ENCODE data around the gene METTL16.
"Not testable (repeated sequence)": the region's sequence is repeated elsewhere in the genome, so short reads cannot be mapped to it uniquely, and the experiment has no call there.

Gene METTL16

GRCh38 chr17:2450016-2450650, 61.6 kb downstream of the METTL16 start:
- no peak for DNase-seq (ENCODE audit: low read depth)

- DNase-seq (ENCODE audit: low read depth): no peak
Observed at GRCh38 chr17:2449486-2449885, 62.2 kb downstream of the METTL16 start.

DNA sequence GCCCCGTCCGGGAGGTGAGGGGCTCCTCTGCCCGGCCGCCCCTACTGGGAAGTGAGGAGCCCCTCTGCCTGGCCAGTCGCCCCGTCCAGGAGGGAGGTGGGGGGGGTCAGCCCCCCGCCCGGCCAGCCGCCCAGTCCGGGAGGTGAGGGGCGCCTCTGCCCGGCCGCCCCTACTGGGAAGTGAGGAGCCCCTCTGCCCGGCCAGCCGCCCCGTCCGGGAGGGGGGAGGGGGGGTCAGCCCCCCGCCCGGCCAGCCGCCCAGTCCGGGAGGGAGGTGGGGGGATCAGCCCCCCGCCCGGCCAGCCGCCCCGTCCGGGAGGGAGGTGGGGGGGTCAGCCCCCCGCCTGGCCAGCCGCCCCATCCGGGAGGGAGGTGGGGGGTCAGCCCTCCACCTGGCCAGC, 64.2 kb downstream of the METTL16 start:
- DNase-seq (ENCODE audit: low read depth): not testable (repeated sequence)

GRCh38 chr17:2445638-2446037, 66.0 kb downstream of the METTL16 start:
- no peak for DNase-seq (ENCODE audit: low read depth)

GRCh38 chr17:2444382-2444781, 67.3 kb downstream of the METTL16 start:
- DNase-seq (ENCODE audit: low read depth): no peak

- no peak for DNase-seq (ENCODE audit: low read depth)
Observed at GRCh38 chr17:2442166-2442565, 69.5 kb downstream of the METTL16 start.

DNA sequence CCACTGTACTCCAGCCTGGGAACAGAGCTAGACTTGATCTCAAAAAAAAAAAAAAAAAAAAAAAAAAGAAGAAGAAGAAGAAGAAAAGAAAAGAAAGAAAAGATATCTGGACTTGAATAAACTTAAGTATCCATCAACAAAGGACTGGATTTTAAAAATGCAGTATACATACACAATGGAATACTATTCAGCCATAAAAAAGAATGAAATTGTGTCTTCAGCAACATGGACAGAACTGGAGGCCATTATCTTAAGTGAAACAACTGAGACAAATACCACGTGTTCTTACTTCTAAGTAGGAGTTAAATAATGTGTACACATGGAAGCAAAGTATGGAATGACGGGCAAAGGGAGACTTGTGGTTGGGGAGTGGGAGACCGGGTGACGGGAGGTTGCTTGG, 70.8 kb downstream of the METTL16 start:
- DNase-seq (ENCODE audit: low read depth): no peak

GRCh38 chr17:2439997-2440396, 71.7 kb downstream of the METTL16 start:
- not testable (repeated sequence) for DNase-seq (ENCODE audit: low read depth)

DNA sequence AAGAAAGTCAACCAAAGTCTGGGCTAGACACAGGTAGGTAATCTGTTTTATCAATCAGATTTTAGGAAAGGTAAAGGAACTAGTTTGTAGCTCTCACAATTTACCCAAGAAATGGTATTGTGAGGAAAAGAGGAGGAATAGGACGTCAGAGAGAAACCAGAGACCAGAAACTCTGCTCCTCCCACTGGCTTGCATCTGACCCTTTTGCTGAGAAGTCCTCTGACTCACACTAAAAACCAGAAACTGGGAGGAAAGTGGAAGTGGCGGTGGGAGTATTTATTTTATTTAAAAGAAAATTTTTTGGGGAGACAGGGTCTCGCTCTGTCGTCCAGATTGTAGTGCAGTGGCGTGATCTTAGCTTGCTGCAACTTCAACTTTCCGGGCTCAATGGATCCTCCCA, 72.9 kb downstream of the METTL16 start:
- no peak for DNase-seq (ENCODE audit: low read depth)

- no peak for DNase-seq (ENCODE audit: low read depth)
Observed at GRCh38 chr17:2436316-2436905, 75.3 kb downstream of the METTL16 start.

- DNase-seq (ENCODE audit: low read depth): no peak
Observed at GRCh38 chr17:2435862-2436261, 75.8 kb downstream of the METTL16 start.

GRCh38 chr17:2435181-2435741, 76.4 kb downstream of the METTL16 start:
- no peak for DNase-seq (ENCODE audit: low read depth)

GRCh38 chr17:2433696-2434095, 78.0 kb downstream of the METTL16 start:
- DNase-seq (ENCODE audit: low read depth): no peak

DNA sequence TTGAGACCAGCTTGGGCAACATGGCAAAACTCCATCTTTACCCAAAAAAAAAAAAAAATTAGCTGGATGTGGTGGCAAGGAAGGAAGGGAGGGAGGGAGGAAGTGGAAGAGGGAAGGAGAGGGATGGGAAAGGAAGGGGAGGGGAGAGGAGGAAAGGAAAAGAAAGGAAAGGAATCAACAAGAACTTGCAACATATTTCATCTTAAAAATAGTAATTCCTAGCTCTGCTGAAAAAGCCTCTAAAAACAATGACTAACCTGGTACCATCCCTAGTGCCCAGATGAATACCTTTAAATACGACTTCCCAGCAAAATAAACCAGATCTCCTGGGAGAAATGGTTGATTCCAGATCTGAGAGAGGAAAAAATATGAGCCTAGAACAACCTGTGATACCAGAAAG, 83.8 kb downstream of the METTL16 start:
- no peak for DNase-seq (ENCODE audit: low read depth)

- no peak for DNase-seq (ENCODE audit: low read depth)
Observed at GRCh38 chr17:2427215-2427614, 84.5 kb downstream of the METTL16 start.

- DNase-seq (ENCODE audit: low read depth): no peak
Observed at GRCh38 chr17:2423271-2423670, 88.4 kb downstream of the METTL16 start.

GRCh38 chr17:2421315-2422147, 90.2 kb downstream of the METTL16 start:
- no peak for DNase-seq (ENCODE audit: low read depth)

- no peak for DNase-seq (ENCODE audit: low read depth)
Observed at GRCh38 chr17:2420176-2420575, 91.5 kb downstream of the METTL16 start.

DNA sequence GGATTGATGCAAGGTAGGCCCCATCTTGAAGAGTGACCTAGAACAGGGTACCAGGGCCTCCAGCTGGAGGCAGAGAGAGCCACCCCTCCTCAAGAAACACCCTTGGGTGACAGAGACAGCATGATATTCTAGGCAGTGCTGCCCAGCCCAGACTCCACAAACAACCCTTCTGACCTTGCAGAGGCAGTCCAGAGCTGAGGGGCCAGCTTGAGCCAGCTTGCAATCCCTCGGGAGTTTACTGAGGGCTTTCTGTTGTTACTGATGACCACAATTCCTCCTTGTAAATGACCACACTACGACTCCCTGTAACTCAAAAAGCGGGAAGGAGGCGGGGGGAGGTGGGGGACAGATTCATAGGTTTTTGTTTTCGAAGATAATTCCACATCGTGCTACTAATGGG, 92.2 kb downstream of the METTL16 start:
- DNase-seq (ENCODE audit: low read depth): no peak

DNA sequence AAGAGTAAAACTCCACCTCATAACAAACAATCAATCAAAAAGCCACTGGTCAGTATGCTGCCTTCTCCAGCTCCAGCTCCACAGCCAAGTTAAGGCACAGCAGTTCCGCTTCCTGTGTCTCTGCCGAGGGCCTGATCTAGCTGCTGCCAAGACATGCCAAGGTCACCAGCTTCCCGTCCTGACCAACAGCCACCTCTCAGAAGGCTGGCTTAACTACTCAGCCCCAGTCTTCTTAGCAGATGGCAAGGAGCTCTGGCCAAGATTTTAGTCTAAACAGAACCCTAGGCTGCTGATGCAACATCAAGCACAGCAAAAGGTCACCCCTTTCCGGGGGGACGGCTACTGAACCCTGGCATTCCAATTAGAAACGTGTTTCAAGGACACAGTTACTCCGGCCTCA, 93.1 kb downstream of the METTL16 start:
- no peak for DNase-seq (ENCODE audit: low read depth)

DNA sequence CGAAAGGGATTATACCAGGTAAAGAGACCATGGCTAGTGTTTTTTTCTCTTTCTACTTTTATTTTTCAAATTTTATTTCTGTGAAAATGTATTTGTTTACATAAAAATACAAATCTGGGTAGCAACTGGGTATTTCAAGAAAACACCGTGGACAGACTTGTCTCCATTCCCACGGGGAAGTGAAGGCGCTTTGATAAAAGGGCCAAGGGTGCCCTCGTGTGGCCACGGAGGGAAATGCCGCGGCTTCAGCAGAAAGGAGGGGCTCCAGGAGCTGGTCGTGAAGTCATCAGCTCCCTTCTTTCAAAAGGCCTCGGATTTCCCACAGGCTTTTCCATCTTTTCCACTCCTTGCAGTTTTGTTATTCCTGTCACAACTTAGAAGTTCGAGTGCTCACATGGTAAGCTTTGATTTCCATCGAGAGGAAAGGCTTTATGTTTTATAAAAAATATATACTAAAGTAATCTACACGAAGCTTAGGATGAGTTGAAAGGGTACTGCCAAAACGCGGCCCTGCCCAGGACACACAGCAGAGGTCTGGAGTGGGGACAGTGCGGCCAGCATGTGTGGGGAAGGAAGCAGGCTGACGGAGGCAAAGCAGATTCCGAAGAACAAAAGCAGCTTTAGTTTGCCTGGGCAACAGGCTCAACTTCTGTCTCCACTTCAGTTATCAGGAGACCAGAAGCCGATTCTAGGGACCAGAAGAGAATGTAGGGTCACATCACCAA, 95.5 kb downstream of the METTL16 start:
- peak; percentile 85 for DNase-seq (ENCODE audit: low read depth)

GRCh38 chr17:2415081-2415480, 96.6 kb downstream of the METTL16 start:
- DNase-seq (ENCODE audit: low read depth): no peak

All from stimulated activated CD8-positive, alpha-beta memory T cell treated with anti-CD3 and anti-CD28 coated beads, Interleukin-12 subunit alpha, Interleukin-12 subunit beta, amount 100 ng/mL, for 1 hour (primary cell).